ENCODE results near the gene CD200. TPM values are rescaled to one million over a fixed set of nuclear protein-coding genes. Genes with fewer than 3 reads are reported as not detected.

CD200 gene
- total and polyA plus RNA-seq, 2 of the 4 experiments (the other 2 are of a cell fraction): 1.1 to 1.7 TPM

DNA sequence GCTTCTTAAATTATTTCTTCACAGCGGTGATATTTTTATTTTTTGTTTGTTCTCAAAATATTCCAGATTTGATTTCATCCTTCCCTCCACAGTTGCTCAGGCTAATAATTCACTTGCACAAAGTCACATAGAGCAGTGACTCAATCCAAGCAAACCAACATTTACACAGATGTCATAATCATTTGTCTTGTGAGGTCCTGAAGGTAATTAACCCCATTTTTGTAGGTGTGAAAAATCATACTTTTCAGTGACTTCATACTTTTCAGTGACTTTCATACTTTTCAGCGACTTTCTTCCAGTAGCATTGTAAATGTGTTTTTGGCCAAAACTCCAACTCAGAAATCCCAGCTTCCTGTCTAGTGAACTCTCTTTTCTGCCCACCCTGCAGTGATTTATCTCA lies 32.1 kb downstream of the CD200 start:
- dilution Hi-C loops (cut with HindIII; ENCODE audit: low sequenced_read_pairs, unreplicated experiment): no loop called here
- in situ Hi-C loops (cut with MboI; ENCODE audit: low sequenced_read_pairs): no loop called here
- Histone ChIP-seq H2BK15ac (ENCODE audit: low read depth, low read length) (no peak overlapping the region), H3K18ac (ENCODE audit: low read depth, low read length) (no peak overlapping the region), H2BK120ac (ENCODE audit: low read depth, low read length) (no peak overlapping the region), H3K14ac (replicated peaks; ENCODE audit: low read depth, low read length) (no peak overlapping the region), H2AFZ (replicated peaks; ENCODE audit: low read length, poor library complexity) (no peak overlapping the region), H3K9me1 (ENCODE audit: insufficient read depth, low read length) (no peaks in the 10 kb centered on the region), H3K4me1 (ENCODE audit: control insufficient read depth, insufficient read depth, low read length) (0 out of 2 replicates have a peak, but pooled peaks cover 1% of the 10 kb centered on the region), H3K9me3 (ENCODE audit: control insufficient read depth, insufficient read depth, low read length) (no peaks in the 10 kb centered on the region), H3K9ac (ENCODE audit: low read depth, low read length) (no peak overlapping the region), H3K4me2 (ENCODE audit: low read depth, low read length) (no peak overlapping the region), H4K8ac (ENCODE audit: low read depth in 2 of 2, low read length in 2 of 2) (no peak overlapping the region), H3K56ac (ENCODE audit: extremely low read depth, insufficient read depth, low read length) (no peak overlapping the region), H3K23ac (ENCODE audit: low read depth, low read length) (no peak overlapping the region), H2AK9ac (replicated peaks; ENCODE audit: low read depth, low read length, poor library complexity) (no peak overlapping the region), H2BK5ac (ENCODE audit: low read depth, low read length, poor library complexity, severe bottlenecking) (no peak overlapping the region), H2BK20ac (ENCODE audit: low read depth, low read length) (no peak overlapping the region), H3K27ac (ENCODE audit: insufficient read depth, low read length) (no peak overlapping the region), H4K91ac (ENCODE audit: insufficient read depth, low read depth, low read length) (no peak overlapping the region), H3K27me3 (ENCODE audit: control insufficient read depth, insufficient read depth, low read length) (no peaks in the 10 kb centered on the region; the same call in 1 of the 2 replicates), H3K79me1 (ENCODE audit: low read depth in 1 of 2, low read length in 2 of 2) (no peaks in the 10 kb centered on the region), H2AK5ac (ENCODE audit: low read depth, low read length) (no peak overlapping the region), H4K5ac (ENCODE audit: low read depth, low read length) (no peak overlapping the region), H3K4me3 (ENCODE audit: insufficient read depth, low read depth, low read length) (no peak overlapping the region), H4K20me1 (ENCODE audit: insufficient read depth, low read length) (no peaks in the 10 kb centered on the region), H3K4ac (ENCODE audit: low read depth, low read length) (no peak overlapping the region), H3K36me3 (ENCODE audit: control insufficient read depth, insufficient read depth, low read length) (0 out of 2 replicates have a peak, but pooled peaks cover 2% of the 10 kb centered on the region)
- no peak for TF ChIP-seq CEBPB (IDR thresholded peaks at IDR 0.05; ENCODE audit: low read depth, low read length)
- TF ChIP-seq, protein P1, sequence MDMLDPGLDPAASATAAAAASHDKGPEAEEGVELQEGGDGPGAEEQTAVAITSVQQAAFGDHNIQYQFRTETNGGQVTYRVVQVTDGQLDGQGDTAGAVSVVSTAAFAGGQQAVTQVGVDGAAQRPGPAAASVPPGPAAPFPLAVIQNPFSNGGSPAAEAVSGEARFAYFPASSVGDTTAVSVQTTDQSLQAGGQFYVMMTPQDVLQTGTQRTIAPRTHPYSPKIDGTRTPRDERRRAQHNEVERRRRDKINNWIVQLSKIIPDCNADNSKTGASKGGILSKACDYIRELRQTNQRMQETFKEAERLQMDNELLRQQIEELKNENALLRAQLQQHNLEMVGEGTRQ (IDR thresholded peaks at IDR 0.05; ENCODE audit: low read depth, low read length): no peak
- no peak for ATAC-seq (ENCODE audit: low read depth)
- DNase-seq: no peak
- no TSS peak for BruUV-seq (replicated peaks)
- ChIA-PET POLR2A (ENCODE audit: unreplicated experiment) (no interaction called here), CTCF (no interaction called here)
- intact Hi-C loops (cut with micrococcal nuclease): no loop called here
- 100% methylated on average over 1 of the region's 2 CpGs; no CpG with 5 or more reads in 1 of the 2 experiments for WGBS, 2 experiments (ENCODE audit: extremely low coverage in 2 of 2, insufficient read length in 1 of 2)

Measured in IMR-90 (cell line).